Activated T-helper 1 cell treated with Interleukin-2 at 50 U/mL for 16 hours (primary cell): ENCODE measurements around the gene LIPI.
"Not testable (repeated sequence)": the region's sequence is repeated elsewhere in the genome, so short reads cannot be mapped to it uniquely, and the experiment has no call there.

ENCODE experiments used
- DNase-seq: peaks from one replicate; pipeline ENCODE4 v3.0.0-alpha.2; 2020; ENCODE audit warnings: low read depth

The LIPI gene

DNA sequence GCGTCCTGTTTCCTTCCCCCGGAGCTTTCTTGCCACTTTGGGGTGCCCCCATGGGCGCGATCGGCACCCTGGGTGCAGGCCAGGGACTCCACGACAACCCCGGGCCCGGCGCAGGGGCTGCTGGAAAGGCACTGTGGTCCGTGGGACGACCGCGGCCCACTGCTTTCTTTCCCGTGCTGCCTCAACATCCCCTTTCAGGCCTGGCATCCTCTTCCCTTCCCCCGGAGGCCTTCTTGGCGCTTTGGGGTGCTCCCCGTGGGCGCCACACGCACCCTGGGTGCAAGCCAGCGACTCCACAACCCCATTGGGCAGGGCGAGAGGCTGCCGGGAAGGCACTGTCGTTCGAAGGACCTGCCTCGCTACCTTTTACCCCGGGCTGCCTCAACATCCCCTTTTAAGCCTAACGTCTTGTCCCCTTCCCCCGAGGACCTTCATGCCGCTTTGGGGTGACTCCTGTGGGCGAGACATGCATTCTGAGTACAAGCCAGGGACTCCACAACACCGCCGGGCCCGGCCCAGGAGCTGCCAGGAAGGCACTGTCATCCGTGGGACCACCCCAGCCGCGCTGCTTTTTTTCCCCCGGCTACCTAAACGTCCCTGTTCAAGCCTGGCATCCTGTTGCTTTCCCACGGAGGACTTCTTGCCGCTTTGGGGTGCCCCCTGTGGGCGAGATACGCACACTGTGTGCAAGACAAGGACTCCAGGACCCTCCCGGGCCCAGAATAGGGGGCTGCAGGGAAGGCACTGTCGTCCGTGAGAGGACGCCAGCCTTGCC, 137.8 kb downstream of the LIPI start:
- no peak for DNase-seq

DNA sequence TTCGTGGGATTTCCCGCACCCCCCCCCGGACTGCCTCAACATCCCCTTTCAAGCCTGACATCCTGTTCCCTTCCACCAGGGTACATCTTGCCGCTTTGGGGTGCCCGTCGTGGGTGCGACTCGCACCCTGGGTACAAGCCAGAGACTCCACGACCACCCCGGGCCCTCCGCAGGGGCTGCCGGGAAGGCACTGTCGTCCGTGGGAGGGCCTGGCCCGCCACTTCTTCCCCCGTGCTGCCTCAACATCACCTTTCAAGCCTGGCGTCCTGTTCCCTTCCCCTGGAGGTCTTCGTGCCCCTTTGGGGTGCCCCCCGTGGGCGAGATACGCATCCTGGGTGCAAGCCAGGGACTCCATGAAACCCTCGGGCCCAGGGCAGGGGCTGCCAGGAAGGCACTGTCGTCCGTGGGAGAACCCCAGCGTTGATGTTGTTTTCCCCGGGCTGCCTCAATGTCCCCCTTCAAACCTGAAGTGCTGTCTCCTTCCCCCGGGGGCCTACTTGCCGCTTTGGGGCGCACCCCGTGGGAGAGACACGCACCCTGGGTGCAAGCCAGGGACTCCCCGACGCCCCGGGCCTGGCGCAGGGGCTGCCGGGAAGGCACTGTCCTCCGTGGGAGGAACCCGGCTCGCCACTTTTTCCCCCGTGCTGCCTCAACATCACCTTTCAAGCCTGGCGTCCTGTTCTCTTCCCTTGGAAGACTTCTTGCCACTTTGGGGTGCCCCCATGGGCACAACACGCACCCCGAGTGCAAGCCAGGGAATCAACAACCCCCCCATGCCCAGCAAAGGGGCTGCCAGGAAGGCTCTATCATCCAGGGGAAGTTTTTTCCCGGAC, 138.6 kb downstream of the LIPI start:
- no peak for DNase-seq

DNA sequence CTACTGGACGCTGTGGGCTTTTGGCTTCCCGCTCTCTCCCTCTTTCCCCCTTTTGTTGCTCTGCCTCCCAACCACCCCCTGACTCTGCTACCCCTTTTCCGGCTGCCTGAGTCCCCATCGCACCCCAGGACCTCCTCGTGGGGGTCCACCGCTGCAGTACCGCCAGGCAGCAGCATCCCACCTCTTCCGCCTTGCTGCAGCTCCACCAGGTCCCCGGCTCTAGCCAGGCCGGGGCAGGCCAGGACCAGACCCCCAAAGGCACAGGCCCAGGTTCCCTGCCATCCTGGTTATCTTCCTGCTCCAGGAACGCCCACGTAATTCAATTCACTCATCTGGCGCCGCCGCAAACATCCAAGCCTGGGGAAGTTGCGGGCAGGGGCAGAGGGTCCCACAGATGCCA, 139.8 kb downstream of the LIPI start:
- DNase-seq: no peak

DNA sequence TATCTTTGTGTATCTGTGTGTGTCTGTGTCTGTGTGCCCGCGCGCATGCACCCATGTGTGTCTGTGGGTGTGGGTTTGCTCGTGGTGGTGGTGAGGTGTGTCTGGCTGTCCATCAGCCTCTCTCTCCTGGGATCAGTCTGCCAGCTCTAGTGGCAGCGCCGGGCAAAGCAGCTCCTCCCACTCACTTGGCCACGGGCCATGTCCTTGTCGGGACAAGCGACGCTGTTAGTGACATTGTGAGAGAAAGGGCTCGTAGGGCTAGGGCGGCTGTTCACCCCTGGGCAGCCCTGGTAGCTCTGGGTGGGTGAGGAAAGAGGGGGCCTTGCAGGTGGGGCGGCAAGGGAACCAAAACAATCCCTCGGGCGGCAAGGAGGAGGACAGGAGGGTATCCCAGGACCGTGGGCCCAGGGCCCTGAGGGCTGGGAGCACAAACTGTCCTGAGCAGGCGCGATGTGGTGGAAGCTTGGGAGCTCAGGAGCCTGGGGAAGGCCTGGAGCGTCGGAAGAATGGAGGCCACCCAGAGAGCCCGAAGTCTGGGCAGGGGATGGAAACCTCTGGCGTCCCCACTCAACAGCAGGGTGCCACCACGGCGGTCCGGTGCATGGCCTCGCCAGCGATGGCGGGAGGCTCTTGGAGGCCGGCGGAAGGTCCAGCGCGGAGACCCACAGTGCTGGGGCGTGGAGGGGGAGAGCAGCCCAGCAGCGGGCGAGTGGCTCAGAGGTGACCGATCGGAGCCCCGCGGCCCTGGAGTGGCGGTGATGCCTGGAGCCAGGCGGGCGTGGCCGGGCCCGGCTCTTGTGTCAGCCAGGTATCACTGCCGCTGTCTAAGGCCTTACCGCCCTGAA, 140.5 kb downstream of the LIPI start:
- no peak for DNase-seq

DNA sequence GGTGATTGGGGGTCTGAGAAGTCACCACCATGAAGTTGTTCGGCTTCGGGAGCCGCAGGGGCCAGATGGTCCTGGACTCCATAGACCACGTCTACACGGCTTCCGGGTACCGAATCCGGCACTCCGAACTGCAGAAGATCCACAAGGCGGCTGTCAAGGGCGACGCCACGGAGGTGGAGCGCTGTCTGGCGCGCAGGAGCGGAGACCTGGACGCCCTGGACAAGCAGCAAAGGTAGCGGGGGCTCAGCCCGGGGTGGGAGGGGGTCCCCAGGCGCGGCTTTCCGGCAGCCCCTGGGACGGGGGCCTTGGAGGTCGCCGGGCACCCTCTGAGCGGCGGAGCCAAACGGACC, 146.5 kb downstream of the LIPI start:
- DNase-seq: no peak

DNA sequence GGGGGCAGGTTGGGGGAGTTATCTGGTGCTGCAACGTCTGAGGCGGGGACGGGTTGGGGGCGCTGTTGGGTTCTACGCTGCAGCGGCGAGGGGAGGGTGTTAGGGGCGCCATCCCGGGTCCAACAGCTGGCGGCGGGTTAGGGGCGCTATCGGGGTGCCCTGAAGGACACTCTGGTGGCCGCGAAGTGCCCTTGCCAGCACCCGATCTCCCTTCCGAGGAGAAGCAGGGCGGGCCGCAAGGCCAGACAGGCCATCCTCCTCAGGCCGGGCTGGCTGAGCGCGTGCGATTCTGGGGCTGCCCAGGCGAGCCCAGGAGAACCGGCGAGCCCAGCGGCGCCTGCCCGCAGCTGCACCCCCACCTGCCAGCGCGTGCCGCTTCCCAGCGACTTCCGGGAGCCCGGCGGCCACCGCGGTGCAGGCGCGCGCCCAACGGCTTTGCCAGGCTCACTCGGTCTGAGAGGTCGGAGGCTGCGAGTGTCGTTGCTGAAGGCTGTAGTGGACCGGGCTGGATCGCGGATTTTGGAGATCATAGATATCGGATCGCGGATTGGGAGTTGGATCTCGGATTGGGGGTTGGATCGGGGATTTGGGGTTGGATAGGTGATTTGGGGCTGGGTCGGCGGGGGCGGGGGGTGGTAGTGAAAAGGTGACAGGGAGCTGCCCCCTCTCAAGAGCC, 147.0 kb downstream of the LIPI start:
- DNase-seq: not testable (repeated sequence)

DNA sequence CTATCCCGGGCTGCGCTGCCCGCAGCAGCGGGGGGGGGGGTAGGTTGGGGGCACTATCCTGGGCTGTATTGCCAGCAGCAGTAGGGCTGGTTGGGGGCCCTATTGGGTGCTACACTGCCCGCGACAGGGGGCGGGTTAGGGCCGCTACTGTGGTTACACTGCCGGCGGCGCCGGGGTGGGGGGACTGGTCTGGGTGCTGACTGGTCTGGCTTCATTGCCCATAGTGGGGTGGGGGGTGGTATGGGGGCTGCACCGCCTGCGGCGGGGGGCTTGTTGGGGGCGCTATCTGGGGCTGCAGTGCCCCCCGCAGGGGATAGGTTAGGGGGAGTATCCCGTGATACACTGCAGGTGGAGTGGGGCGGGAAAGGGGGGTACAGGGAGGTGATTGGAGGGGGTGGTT, 148.1 kb downstream of the LIPI start:
- not testable (repeated sequence) for DNase-seq

DNA sequence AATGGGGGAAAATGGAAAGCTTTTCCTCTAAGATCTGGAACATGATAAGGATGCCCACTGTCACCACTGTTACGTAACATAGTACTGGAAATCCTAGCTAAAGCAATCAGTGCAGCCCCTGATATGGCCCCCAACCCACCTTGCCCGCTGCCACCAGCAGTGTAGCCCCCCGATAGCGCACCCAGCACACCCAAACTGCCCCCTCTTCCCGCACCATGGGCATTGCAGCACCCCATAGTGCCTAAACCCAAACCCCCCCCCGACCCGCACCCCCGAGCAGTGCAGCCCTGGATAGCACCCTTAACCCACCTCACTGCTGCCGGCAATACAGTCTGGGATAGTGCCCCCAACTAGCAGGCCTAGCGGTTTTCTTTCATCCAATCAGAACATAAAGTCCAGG, 148.9 kb downstream of the LIPI start:
- DNase-seq: not testable (repeated sequence)

DNA sequence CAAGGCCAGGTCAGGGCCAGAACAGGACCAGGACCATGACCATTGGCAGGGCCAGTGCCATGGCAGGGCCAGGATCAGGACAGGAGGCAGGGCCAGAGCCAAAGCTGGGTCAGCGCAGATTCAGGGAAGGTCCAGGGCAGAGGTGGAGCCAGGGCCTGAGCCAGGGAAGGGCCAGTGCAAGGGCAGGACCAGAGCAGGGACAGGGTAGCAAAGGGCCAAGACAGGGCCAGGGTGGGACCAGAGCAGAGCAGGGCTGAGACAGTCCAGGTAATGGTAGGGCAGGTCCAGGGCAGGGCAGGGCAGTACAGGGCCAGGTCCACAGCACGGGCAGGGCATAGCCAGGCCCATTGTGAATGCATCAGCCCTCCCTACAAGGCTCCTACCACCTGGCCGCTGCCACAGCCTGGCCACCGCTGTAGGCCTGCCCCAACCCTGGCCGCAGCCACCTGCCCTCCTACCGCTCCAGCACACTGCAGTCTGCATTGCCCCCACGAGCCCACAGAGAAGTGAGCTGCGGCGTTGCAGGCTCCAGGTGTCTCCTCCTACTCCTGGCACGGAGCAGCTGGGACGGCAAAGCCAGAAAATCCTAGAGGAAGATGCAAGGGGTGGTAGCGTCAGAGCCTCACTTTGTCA, 151.6 kb downstream of the LIPI start:
- DNase-seq: not testable (repeated sequence)
